Osteoblast (primary cell): ENCODE measurements around the gene STAU1. TPM values are rescaled to one million over a fixed set of nuclear protein-coding genes. Genes with fewer than 3 reads are reported as not detected.

Experiments
- DNase-seq: peaks from one replicate; pipeline ENCODE4 v3.0.0; 2011; ENCODE audit warnings: low spot score, mixed read lengths; ENCODE audit not compliant: insufficient read length; ENCODE audit errors: missing footprints
- H2AFZ ChIP-seq: 2 replicates; pipeline ENCODE4 v1.6.0; 2011; ENCODE audit warnings: mild to moderate bottlenecking, low read length
- H3K27ac ChIP-seq: 2 replicates; pipeline ENCODE4 v1.5.1; 2011; ENCODE audit warnings: mild to moderate bottlenecking, low read depth, low read length, moderate library complexity
- H3K27me3 ChIP-seq: 2 replicates; pipeline ENCODE4 v1.6.0; 2012; ENCODE audit warnings: mild to moderate bottlenecking, control low read depth, inconsistent platforms, low read length, moderate library complexity; ENCODE audit not compliant: insufficient read depth
- H3K36me3 ChIP-seq: 2 replicates; pipeline ENCODE4 v1.5.1; 2011; ENCODE audit warnings: mild to moderate bottlenecking, low read length, control low read depth, moderate library complexity; ENCODE audit not compliant: insufficient read depth
- H3K4me1 ChIP-seq: 2 replicates; pipeline ENCODE4 v1.5.1; 2011; ENCODE audit warnings: mild to moderate bottlenecking, low read length, control low read depth, moderate library complexity; ENCODE audit not compliant: insufficient read depth
- H3K4me2 ChIP-seq: 2 replicates; pipeline ENCODE4 v1.6.0; 2011; ENCODE audit warnings: mild to moderate bottlenecking, low read length; ENCODE audit not compliant: insufficient read depth
- H3K4me3 ChIP-seq: fragments of 200-600 bp; sonication (generic); 3 replicates; pipeline ENCODE4 v1.5.1; 2012; ENCODE audit warnings: mild to moderate bottlenecking, low read length, inconsistent platforms; ENCODE audit not compliant: insufficient read depth
- H3K79me2 ChIP-seq: 2 replicates; pipeline ENCODE4 v1.6.0; 2012; ENCODE audit warnings: mild to moderate bottlenecking, low read length, control low read depth, inconsistent platforms; ENCODE audit not compliant: insufficient read depth
- H3K9me3 ChIP-seq: 2 replicates; pipeline ENCODE4 v1.5.1; 2011; ENCODE audit warnings: low read depth, low read length, control low read depth
- H4K20me1 ChIP-seq: 2 replicates; pipeline ENCODE4 v1.6.0; 2012; ENCODE audit warnings: mild to moderate bottlenecking, low read length, control low read depth; ENCODE audit not compliant: insufficient read depth
- total RNA-seq: library from RNA; depleted of rRNA; stranded (reverse); fragments of >200 nt; gene quantifications from 2 replicates; pipeline ENCODE4 v1.2.3, GENCODE V29; 2012
- TF ChIP-seq, protein P1 (sequence below): IDR thresholded peaks from 2 replicates; pipeline ENCODE4 v1.5.1; 2011; ENCODE audit warnings: mild to moderate bottlenecking, low read depth, low read length, moderate library complexity; ENCODE audit errors: extremely low read depth

Gene STAU1
- total RNA-seq, 1 donor = 64.8 TPM

GRCh38 chr20:49132995-49133478 lies 55.1 kb downstream of the STAU1 start:
- TF ChIP-seq, protein P1, sequence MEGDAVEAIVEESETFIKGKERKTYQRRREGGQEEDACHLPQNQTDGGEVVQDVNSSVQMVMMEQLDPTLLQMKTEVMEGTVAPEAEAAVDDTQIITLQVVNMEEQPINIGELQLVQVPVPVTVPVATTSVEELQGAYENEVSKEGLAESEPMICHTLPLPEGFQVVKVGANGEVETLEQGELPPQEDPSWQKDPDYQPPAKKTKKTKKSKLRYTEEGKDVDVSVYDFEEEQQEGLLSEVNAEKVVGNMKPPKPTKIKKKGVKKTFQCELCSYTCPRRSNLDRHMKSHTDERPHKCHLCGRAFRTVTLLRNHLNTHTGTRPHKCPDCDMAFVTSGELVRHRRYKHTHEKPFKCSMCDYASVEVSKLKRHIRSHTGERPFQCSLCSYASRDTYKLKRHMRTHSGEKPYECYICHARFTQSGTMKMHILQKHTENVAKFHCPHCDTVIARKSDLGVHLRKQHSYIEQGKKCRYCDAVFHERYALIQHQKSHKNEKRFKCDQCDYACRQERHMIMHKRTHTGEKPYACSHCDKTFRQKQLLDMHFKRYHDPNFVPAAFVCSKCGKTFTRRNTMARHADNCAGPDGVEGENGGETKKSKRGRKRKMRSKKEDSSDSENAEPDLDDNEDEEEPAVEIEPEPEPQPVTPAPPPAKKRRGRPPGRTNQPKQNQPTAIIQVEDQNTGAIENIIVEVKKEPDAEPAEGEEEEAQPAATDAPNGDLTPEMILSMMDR = peak; percentile 59
- Histone ChIP-seq H3K27ac (no peak overlapping the region), H4K20me1 (peaks cover 7% of the 10 kb centered on the region), H2AFZ (no peak overlapping the region), H3K36me3 (peaks cover 23% of the 10 kb centered on the region), H3K79me2 (peaks cover 12% of the 10 kb centered on the region), H3K4me2 (no peak overlapping the region), H3K27me3 (no peaks in the 10 kb centered on the region), H3K9me3 (no peaks in the 10 kb centered on the region), H3K4me1 (no peaks in the 10 kb centered on the region), H3K4me3 (no peak overlapping the region)
- DNase-seq = peak; percentile 82

- Histone ChIP-seq H3K27me3 (no peaks in the 10 kb centered on the region), H3K4me2 (no peak overlapping the region), H3K4me3 (no peak overlapping the region), H3K9me3 (no peaks in the 10 kb centered on the region), H3K36me3 (peaks cover 59% of the 10 kb centered on the region), H2AFZ (no peak overlapping the region), H3K27ac (no peak overlapping the region), H4K20me1 (no peaks in the 10 kb centered on the region), H3K79me2 (peaks cover 6% of the 10 kb centered on the region), H3K4me1 (no peaks in the 10 kb centered on the region)
- DNase-seq = no peak
- TF ChIP-seq, protein P1 = no peak
Measured at GRCh38 chr20:49123982-49124381, 64.2 kb downstream of the STAU1 start.

- Histone ChIP-seq H3K4me1 (no peaks in the 10 kb centered on the region), H3K27me3 (no peaks in the 10 kb centered on the region), H3K79me2 (peaks cover 6% of the 10 kb centered on the region), H3K9me3 (no peaks in the 10 kb centered on the region), H3K4me3 (no peak overlapping the region), H3K4me2 (no peak overlapping the region), H2AFZ (no peak overlapping the region), H3K36me3 (peaks cover 62% of the 10 kb centered on the region), H4K20me1 (peaks cover 6% of the 10 kb centered on the region), H3K27ac (no peak overlapping the region)
- DNase-seq = peak; percentile 10
- TF ChIP-seq, protein P1 = no peak
Measured at GRCh38 chr20:49122920-49123319, 65.2 kb downstream of the STAU1 start.

DNA sequence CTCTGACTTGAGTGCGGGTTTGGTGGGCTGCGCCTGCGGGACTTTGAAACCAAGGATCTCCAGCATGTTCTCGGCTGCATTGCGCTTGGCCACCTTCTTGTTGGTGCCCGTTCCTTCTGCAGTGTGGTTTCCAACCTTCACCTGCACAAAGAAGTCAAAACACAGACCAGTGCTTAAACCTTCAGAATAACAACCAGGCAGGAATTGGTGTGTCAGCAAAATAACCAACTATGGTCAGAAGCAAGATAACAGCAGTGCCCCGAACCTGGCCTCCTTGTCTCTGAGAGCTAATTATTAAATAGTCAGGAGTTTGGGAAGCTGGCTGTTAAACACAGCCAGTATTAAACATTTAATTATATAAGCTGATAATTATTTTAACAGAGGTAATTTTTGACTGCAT lies 68.1 kb downstream of the STAU1 start:
- H3K36me3 ChIP-seq = peaks cover 79% of the 10 kb centered on the region
- no peaks in the 10 kb centered on the region for H3K9me3 ChIP-seq
- no peak overlapping the region for H2AFZ ChIP-seq
- peaks cover 6% of the 10 kb centered on the region for H3K79me2 ChIP-seq
- H3K27ac ChIP-seq = no peak overlapping the region
- no peaks in the 10 kb centered on the region for H3K4me1 ChIP-seq
- peaks cover 6% of the 10 kb centered on the region for H4K20me1 ChIP-seq
- no peaks in the 10 kb centered on the region for H3K27me3 ChIP-seq
- H3K4me3 ChIP-seq = no peak overlapping the region
- H3K4me2 ChIP-seq = no peak overlapping the region
- DNase-seq = no peak
- TF ChIP-seq, protein P1 = no peak
